Limb (tissue), 2 donors: ENCODE results near the gene ATRNL1.
"Not testable (repeated sequence)": the region's sequence is repeated elsewhere in the genome, so short reads cannot be mapped to it uniquely, and the experiment has no call there.

ENCODE experiments used
- DNase-seq, 2 donors: peaks; one replicate each; pipeline ENCODE4 v3.0.0-alpha.2; 2016; ENCODE audit errors: extremely low spot score in 2 of 2

ATRNL1 gene

DNA sequence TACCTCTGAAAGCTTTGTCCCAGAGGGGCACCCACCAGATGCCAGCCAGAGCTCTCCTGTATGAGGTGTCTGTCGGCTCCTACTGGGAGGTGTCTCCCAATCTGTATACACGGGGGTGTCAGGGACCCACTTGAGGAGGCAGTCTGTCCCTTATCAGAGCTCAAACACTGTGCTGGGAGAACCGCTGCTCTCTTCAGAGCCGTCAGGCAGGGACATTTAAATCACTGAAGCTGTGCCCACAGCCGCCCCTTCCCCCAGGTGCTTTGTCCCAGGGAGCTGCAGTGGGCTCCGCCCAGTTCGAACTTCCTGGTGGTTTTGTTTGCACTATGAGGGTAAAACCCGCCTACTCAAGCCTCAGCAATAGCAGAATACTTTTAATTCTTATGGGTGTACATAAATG lies 665.3 kb downstream of the ATRNL1 start:
- DNase-seq = not testable (repeated sequence)

DNA sequence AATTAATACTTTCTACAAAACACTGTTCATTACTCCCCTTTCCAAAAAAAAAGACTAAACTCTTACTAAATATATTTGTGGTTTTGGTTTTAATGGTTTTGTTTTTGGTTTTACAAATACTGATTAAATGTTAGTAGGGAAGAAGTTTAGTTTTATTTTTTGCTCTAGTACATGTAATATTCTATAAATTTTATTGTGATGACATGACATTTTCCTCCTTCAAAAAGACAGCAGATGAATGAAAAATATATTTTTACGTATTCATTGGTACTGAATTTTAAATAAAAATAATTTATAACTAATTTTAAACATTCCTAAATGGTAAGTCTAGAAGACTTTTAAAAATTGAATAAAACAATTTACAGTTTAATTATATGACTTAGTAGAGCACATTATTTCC lies 667.0 kb downstream of the ATRNL1 start:
- DNase-seq = no peak

- DNase-seq = no peak
Observed at GRCh38 chr10:115761166-115761565, 668.0 kb downstream of the ATRNL1 start.

- DNase-seq = peak in 1 of 2 donors; percentile 2
Observed at GRCh38 chr10:115762029-115762428, 668.9 kb downstream of the ATRNL1 start.

GRCh38 chr10:115771755-115772154 lies 678.6 kb downstream of the ATRNL1 start:
- no peak for DNase-seq

- no peak for DNase-seq
Observed at GRCh38 chr10:115772606-115773005, 679.4 kb downstream of the ATRNL1 start.

- no peak for DNase-seq
Observed at GRCh38 chr10:115773832-115774231, 680.7 kb downstream of the ATRNL1 start.

DNA sequence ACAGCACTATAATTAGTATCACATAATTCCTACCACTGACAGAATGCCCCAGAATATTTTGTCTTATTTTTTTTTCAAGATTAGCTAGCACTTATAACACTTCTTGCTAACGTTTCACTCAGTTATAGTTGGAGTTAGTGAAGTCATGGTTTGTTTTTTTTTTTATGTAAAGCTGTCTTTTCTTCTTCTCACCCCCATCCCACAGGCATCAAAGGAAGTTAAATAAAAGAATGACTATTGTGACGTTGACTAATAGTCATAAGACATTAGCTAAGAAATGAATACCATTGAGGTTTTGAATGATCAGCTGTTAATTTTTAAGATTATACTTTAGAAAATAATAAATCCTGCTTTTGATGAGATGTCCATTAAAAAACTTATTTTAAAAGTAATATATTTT lies 681.6 kb downstream of the ATRNL1 start:
- no peak for DNase-seq

DNA sequence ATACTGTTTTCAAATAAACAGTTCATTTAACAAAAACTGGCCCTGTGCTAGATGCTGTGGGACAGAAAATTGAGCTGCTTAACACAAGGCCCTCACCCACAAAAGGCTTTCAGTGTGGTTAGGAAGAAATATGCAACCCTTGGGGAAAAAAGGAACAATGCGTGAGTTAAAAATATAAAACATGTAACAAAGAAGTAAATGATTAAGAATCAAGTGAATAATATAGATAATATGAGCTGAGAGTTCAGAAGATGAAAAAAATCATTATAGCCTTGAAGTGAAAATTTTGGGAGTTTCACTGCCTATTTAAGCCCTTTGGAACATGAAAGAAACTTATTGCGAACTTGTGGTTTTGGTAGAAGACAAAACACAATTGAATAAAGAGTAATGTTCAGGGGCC lies 684.5 kb downstream of the ATRNL1 start:
- no peak for DNase-seq

- no peak for DNase-seq
Observed at GRCh38 chr10:115790220-115790619, 697.1 kb downstream of the ATRNL1 start.

DNA sequence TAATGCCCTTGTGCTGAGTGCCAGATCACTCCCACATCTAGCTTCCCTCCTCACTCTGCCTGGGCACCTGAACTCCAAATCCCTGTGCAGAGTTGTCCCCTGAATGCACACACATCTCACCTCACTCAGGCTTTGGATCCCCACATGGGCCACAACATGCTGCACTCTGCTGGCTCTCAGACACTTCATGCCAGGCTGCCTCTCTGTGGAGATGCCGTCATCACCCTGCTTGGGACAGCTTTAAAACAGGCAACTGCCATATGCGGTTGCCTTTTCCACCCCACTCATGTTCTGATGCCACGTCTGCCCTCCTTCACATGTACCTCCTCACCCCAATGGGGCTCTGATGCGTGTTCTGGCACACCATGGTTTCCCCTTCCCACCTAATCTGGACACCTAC lies 702.8 kb downstream of the ATRNL1 start:
- DNase-seq = no peak

DNA sequence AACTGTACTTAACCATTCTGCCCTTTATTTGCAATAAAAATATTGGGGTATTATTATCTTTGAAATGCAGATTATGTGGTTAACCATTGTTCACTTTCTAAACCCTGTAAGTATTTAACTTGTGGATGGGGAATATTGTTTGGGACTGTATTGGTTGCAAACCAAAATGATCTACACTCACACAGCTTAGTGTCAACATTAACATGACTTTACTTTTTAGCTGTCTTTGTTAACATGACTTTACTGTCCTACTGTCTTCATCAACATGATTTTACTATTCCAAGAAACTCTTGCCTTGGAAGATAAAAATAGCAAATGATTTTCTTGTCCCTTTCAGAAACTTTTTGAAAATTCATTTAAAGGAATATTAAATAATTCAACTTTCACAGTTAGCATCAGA lies 708.3 kb downstream of the ATRNL1 start:
- DNase-seq = no peak

- DNase-seq = no peak
Observed at GRCh38 chr10:115801992-115802391, 708.8 kb downstream of the ATRNL1 start.

DNA sequence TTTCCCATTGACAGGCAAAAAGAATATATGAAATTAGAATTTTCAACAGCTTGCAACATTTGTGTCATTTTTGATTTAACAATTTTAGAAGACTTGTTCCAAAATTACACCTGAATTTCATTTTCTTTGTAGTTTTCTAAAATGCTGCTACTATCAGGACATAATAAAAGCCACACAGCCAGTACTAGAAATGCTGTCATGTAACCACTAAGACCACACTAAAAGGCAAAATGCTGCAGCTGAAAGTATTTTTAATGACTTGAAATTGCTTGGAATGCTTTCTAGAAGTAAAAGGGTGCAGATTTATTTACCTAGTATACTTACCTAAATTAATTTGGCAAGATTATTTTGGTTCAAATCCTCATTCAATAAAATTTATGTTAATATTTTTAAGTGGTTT lies 709.7 kb downstream of the ATRNL1 start:
- DNase-seq = no peak

DNA sequence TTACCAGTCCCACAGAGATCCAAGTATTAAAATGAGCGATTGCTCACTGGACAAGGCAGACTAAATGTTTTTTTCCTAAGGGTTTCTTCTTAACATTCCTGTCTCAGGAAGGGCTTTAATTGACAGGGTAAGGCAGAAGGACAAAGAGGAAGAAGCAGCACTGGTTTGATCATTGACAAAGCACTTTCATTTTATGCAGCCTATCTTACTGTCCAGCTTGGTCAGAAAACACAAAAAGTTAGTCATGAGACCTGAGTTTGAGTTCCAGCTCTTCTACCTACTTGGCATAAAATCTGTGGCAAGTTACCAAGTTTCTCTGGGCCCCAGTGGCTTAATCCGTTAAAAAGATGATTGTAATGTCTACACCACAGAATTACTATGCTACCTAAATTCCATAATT lies 721.4 kb downstream of the ATRNL1 start:
- no peak for DNase-seq

GRCh38 chr10:115818012-115818411 lies 724.8 kb downstream of the ATRNL1 start:
- DNase-seq = no peak

- DNase-seq = no peak
Observed at GRCh38 chr10:115826396-115826795, 733.2 kb downstream of the ATRNL1 start.

GRCh38 chr10:115827231-115828009 lies 734.3 kb downstream of the ATRNL1 start:
- DNase-seq = no peak

DNA sequence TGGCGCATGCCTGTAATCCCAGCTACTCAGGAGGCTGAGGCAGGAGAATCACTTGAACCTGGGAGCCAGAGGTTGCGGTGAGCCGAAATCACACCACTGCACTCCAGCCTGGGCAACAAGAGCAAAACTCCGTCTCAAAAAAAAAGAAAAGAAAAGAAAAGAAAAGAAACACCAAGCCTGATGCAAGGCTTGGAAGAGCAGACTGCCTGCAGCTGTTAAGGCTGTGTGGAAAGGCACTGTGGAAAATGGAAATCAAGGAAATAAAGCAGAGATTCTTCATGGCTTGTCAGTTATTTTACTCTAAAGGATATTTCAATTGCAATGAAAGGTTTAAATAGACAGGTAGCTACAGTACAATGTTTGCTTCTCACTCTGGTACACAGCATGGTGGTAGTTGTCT lies 735.0 kb downstream of the ATRNL1 start:
- DNase-seq = not testable (repeated sequence)

- no peak for DNase-seq
Observed at GRCh38 chr10:115829521-115830205, 736.5 kb downstream of the ATRNL1 start.

- DNase-seq = no peak
Observed at GRCh38 chr10:115830265-115830970, 737.3 kb downstream of the ATRNL1 start.

DNA sequence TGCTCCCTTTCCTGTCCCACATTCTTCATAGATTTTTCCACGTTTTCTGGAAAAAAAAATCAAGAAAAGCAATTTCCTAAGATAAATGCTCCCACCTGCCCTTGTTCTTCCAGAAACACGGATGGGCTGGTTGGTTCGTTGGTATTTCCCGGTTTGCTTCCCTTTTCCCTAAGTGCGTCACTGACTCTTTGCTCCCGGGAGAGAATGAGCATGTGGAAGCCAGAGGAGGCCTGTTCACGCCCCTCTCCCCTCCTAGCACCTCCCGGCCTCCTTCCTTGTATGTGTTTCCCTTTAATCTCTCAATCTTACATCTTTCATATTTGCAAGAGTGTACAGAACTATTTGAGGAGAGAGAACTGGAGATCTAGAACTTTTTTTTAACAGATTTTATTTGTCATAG lies 737.9 kb downstream of the ATRNL1 start:
- no peak for DNase-seq
